ENCODE measurements around the gene TNFAIP1.

DNA sequence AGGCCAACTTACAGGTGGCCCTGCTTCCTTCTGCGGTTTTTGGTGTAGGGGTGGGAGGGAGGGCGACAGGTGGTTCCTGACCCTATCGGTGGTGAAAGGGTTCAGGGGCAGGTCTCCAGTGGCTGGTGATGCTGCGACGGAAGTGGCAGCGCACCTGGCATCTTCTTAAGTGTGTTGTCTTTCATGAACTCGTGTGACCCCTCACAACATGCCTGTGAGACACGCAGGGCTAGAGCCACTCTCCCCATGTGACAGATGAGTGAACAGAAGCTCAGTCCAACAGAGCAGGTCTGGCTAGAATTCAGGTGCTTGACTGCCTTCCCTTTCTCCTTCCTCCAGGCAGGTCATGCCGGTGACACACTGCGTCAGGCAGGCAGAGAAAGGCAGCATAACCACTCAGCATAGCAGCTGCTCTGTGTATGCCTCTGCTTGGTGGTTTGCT is 8.0 kb downstream of the TNFAIP1 start:
- TF ChIP-seq L3MBTL2 (conservative IDR thresholded peaks at IDR 0.05) (no peak), TARDBP (IDR thresholded peaks at IDR 0.05) (no peak)
